Spleen (tissue), 7 donors: ENCODE results near the gene PRKAG1.

ENCODE experiments used
- CTCF ChIP-seq, 11 experiments: fragments of 200-600 bp in 7 of 11; fragments of 450-650 bp in 4 of 11; sonication (generic) in 4 of 11; IDR thresholded peaks in 8 of 11; conservative IDR thresholded peaks in 3 of 11; 1 replicate in 7 of 11; 2 replicates in 4 of 11; pipeline versions ENCODE4 v1.4.0 to v1.8.0; 2016 to 2021; ENCODE audit warnings: antibody characterized with exemption in 11 of 11, inconsistent platforms in 4 of 11, mild to moderate bottlenecking in 1 of 11
- POLR2A ChIP-seq, 3 donors: fragments of 450-650 bp; IDR thresholded peaks; one replicate each; pipeline ENCODE4 v1.5.1; 2017; ENCODE audit warnings: antibody characterized with exemption in 3 of 3, mild to moderate bottlenecking in 1 of 3
- POLR2AphosphoS5 ChIP-seq, 3 donors: sonication (generic); formaldehyde crosslinking; IDR thresholded peaks; one replicate each; pipeline ENCODE4 v1.5.1; 2017; ENCODE audit warnings: antibody characterized with exemption in 3 of 3
- donor health status: DM: no; HTN: no; CAD: no; lungs with moderate emphysema.
- donor health status: DM: no; HTN: no; CAD: no.
- donor health status: DM: no; HTN: no; CAD: no.

GRCh38 chr12:49030119-49030518, 11.5 kb upstream of the PRKAG1 start:
- TF ChIP-seq POLR2A (IDR thresholded peaks at IDR 0.05) (no peak), POLR2AphosphoS5 (IDR thresholded peaks at IDR 0.05) (no peak), CTCF (IDR thresholded peaks at IDR 0.05 in 8 of 11, conservative IDR thresholded peaks at IDR 0.05 in 3 of 11) (no peak)
